Duodenal mucosa (tissue), 2 donors: ENCODE data around the gene NKD1.

Experiments
- H3K27ac ChIP-seq: one replicate; pipeline ENCODE4 v1.7.0; 2013; ENCODE audit warnings: low read depth, low read length
- H3K27me3 ChIP-seq, 2 donors: one replicate each; pipeline ENCODE4 v1.7.0; 2013; ENCODE audit warnings: low read length in 2 of 2, control low read depth in 1 of 2; ENCODE audit not compliant: insufficient read depth in 2 of 2, control insufficient read depth in 1 of 2
- H3K36me3 ChIP-seq, 2 donors: one replicate each; pipeline ENCODE4 v1.7.0; 2013; ENCODE audit warnings: low read length in 2 of 2, control low read depth in 1 of 2; ENCODE audit not compliant: insufficient read depth in 2 of 2, control insufficient read depth in 1 of 2
- H3K4me1 ChIP-seq, 2 donors: one replicate each; pipeline ENCODE4 v1.7.0; 2013; ENCODE audit warnings: low read length in 2 of 2, control low read depth in 1 of 2; ENCODE audit not compliant: insufficient read depth in 2 of 2, control insufficient read depth in 1 of 2
- H3K4me3 ChIP-seq, 2 donors: one replicate each; pipeline ENCODE4 v1.7.0; 2013; ENCODE audit warnings: low read length in 2 of 2, low read depth in 1 of 2
- H3K9ac ChIP-seq, 2 donors: one replicate each; pipeline ENCODE4 v1.7.0; 2013; ENCODE audit warnings: low read length in 2 of 2, low read depth in 1 of 2
- H3K9me3 ChIP-seq, 2 donors: one replicate each; pipeline ENCODE4 v1.7.0; 2013; ENCODE audit warnings: low read length in 2 of 2, control low read depth in 1 of 2; ENCODE audit not compliant: control insufficient read depth in 1 of 2

The NKD1 gene

GRCh38 chr16:50604610-50605009 lies 56.4 kb downstream of the NKD1 start:
- Histone ChIP-seq H3K4me3 (no peak overlapping the region), H3K27ac (no peak overlapping the region), H3K9ac (no peak overlapping the region), H3K4me1 (peaks cover 8 to 15% of the 10 kb centered on the region in 2 donors), H3K36me3 (no peaks in the 10 kb centered on the region), H3K9me3 (no peaks in the 10 kb centered on the region), H3K27me3 (no peaks in the 10 kb centered on the region)

GRCh38 chr16:50605733-50606430 lies 57.7 kb downstream of the NKD1 start:
- Histone ChIP-seq H3K9ac (no peak overlapping the region), H3K4me1 (peaks cover 8 to 15% of the 10 kb centered on the region in 2 donors), H3K27me3 (no peaks in the 10 kb centered on the region), H3K36me3 (no peaks in the 10 kb centered on the region), H3K4me3 (no peak overlapping the region), H3K9me3 (no peaks in the 10 kb centered on the region), H3K27ac (no peak overlapping the region)

- H3K36me3 ChIP-seq: no peaks in the 10 kb centered on the region
- H3K27ac ChIP-seq: no peak overlapping the region
- H3K9me3 ChIP-seq: no peaks in the 10 kb centered on the region
- H3K4me3 ChIP-seq: no peak overlapping the region
- H3K4me1 ChIP-seq: peaks cover 8 to 14% of the 10 kb centered on the region in 2 donors
- no peak overlapping the region for H3K9ac ChIP-seq
- H3K27me3 ChIP-seq: no peaks in the 10 kb centered on the region
Observed at GRCh38 chr16:50606431-50607050, 58.3 kb downstream of the NKD1 start.

DNA sequence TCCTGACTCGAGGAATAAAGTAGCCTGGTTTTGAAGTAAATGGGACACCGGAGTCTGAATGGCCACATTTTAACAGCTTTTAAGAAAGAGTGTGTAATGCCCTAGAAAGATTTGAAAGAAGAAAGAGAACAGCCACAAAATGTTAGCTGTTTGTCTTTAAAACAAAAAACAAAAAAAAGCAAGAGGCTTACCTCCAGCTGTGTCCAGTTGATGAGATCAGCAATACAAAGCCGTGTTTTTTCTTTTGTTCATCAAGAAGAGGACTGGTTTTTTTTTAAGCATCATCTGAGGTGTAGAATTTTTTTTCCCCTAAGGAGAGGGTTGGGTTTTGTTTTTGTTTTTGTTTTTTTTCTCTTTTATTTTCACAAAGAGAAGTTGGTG lies 58.8 kb downstream of the NKD1 start:
- Histone ChIP-seq H3K9ac (no peak overlapping the region), H3K4me1 (peaks cover 8 to 9% of the 10 kb centered on the region in 2 donors), H3K36me3 (no peaks in the 10 kb centered on the region), H3K9me3 (no peaks in the 10 kb centered on the region), H3K27me3 (no peaks in the 10 kb centered on the region), H3K27ac (no peak overlapping the region), H3K4me3 (no peak overlapping the region)

DNA sequence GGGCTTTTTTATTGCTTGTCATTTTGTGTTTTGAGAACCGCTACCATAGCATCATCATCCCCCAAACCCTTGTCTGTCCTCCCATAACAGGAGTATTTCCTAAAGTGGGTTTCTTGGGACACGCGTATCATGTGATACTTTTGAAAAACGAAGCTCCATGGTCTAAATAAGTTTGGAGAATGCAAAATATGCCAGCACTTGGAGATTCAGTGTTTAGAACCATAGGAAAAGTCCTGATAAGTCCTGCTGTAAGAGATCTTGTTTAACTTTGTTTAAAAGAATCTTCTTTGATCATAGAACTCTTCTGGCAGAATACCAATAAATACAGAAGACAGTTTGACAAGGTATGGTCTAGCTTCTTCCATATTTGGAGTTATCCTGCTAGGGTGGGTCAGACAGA lies 59.3 kb downstream of the NKD1 start:
- Histone ChIP-seq H3K27ac (no peak overlapping the region), H3K9ac (no peak overlapping the region), H3K36me3 (no peaks in the 10 kb centered on the region), H3K9me3 (no peaks in the 10 kb centered on the region), H3K4me1 (peaks cover 4 to 6% of the 10 kb centered on the region in 2 donors), H3K4me3 (no peak overlapping the region), H3K27me3 (no peaks in the 10 kb centered on the region)

GRCh38 chr16:50607970-50608557 lies 59.9 kb downstream of the NKD1 start:
- H3K27ac ChIP-seq: no peak overlapping the region
- H3K9me3 ChIP-seq: no peaks in the 10 kb centered on the region
- no peak overlapping the region for H3K4me3 ChIP-seq
- H3K36me3 ChIP-seq: no peaks in the 10 kb centered on the region
- H3K4me1 ChIP-seq: peaks cover 4 to 6% of the 10 kb centered on the region in 2 donors
- no peak overlapping the region for H3K9ac ChIP-seq
- no peaks in the 10 kb centered on the region for H3K27me3 ChIP-seq

- no peak overlapping the region for H3K4me3 ChIP-seq
- H3K27ac ChIP-seq: no peak overlapping the region
- H3K9ac ChIP-seq: no peak overlapping the region
- no peaks in the 10 kb centered on the region for H3K36me3 ChIP-seq
- H3K4me1 ChIP-seq: peaks cover 4 to 11% of the 10 kb centered on the region in 2 donors
- H3K9me3 ChIP-seq: no peaks in the 10 kb centered on the region
- H3K27me3 ChIP-seq: no peaks in the 10 kb centered on the region
Observed at GRCh38 chr16:50609049-50609448, 60.9 kb downstream of the NKD1 start.

DNA sequence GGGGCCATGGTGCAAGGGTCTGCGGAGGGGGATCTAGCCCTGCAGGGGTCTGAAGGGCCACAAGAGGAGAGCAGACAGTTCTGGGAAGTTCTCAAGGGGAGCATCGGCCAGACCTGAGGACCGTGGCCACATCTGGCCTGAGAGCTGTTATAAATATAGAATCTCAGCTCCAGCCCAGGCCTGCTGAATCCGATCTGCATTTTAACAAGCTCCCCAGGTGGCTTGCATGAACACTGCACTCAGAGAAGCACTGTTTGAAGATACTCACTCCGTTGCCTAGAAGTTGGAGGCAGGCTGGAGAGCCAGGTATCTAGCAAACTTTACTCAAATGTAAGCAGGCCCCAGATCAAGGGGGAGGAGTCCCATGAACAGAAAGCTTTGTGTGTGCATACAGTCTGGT lies 61.3 kb downstream of the NKD1 start:
- Histone ChIP-seq H3K27ac (no peak overlapping the region), H3K27me3 (no peaks in the 10 kb centered on the region), H3K4me3 (no peak overlapping the region), H3K36me3 (no peaks in the 10 kb centered on the region), H3K9ac (no peak overlapping the region), H3K4me1 (peaks cover 4 to 14% of the 10 kb centered on the region in 2 donors), H3K9me3 (no peaks in the 10 kb centered on the region)

- Histone ChIP-seq H3K36me3 (no peaks in the 10 kb centered on the region), H3K27ac (no peak overlapping the region), H3K4me1 (peaks cover 4 to 14% of the 10 kb centered on the region in 2 donors), H3K4me3 (no peak overlapping the region), H3K9ac (no peak overlapping the region), H3K9me3 (no peaks in the 10 kb centered on the region), H3K27me3 (no peaks in the 10 kb centered on the region)
Observed at GRCh38 chr16:50610331-50611262, 62.4 kb downstream of the NKD1 start.
